ENCODE data around the gene SLC2A13. TPM values are rescaled to one million over a fixed set of nuclear protein-coding genes. Genes with fewer than 3 reads are reported as not detected.
"Not testable (repeated sequence)": the region's sequence is repeated elsewhere in the genome, so short reads cannot be mapped to it uniquely, and the experiment has no call there.

Gene SLC2A13
- polyA plus RNA-seq, 1 donor, result 3.2 TPM

DNA sequence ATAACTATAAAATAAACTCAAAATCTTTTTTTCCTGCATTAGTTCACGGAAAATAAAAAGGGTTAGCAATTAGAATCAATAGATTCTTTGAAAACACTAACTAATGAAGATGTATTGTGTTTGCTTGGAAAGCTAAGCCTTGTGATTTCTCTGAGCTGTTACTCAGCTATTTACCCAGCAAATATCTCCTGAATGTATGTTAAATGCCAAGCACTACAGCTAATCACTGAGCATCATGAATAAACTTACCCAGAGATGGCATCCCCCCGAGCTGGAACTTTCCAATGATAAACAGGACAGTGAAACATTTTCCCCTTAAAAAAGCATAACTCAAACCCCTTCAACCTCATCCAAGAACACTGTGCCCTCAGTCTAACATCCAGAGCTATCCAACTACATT is 71.2 kb downstream of the SLC2A13 start:
- DNase-seq, result no peak

DNA sequence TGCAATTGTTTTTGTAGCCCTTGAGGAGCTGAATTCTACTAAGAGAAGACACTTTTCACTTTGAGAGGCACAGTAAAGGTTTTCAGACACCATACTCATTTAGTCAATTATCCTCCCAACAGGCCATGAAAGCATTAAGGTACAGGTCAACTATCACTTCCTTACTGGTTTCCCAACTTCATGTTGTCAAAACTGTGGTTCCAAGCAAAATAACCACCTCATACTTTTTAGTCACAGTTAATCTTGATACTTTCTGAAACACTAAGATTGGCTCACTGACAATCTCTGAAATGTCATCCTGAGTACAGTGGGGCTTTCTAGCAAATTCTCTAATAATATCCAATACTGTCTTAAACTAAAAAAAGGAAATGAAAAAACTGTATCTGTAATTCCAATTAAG is 71.7 kb downstream of the SLC2A13 start:
- DNase-seq, result no peak

DNA sequence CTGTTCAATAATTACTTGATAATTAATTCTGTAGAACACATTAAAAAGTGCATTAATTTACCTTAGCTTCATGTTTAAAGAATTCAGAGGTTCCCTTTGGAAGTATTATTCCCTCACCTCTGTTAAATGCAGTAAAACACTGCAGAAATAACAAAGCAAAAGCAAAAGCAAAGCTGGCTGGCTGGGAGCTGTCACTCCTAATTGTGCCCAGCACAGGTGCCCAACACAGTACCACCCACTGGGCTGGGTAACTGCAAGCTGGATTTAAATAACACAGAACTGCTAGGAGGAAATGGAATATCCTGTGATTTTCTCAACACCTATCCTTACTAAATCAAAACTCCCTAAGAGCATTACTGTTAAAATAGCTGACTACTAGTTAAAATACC is 72.6 kb downstream of the SLC2A13 start:
- no peak for DNase-seq

DNA sequence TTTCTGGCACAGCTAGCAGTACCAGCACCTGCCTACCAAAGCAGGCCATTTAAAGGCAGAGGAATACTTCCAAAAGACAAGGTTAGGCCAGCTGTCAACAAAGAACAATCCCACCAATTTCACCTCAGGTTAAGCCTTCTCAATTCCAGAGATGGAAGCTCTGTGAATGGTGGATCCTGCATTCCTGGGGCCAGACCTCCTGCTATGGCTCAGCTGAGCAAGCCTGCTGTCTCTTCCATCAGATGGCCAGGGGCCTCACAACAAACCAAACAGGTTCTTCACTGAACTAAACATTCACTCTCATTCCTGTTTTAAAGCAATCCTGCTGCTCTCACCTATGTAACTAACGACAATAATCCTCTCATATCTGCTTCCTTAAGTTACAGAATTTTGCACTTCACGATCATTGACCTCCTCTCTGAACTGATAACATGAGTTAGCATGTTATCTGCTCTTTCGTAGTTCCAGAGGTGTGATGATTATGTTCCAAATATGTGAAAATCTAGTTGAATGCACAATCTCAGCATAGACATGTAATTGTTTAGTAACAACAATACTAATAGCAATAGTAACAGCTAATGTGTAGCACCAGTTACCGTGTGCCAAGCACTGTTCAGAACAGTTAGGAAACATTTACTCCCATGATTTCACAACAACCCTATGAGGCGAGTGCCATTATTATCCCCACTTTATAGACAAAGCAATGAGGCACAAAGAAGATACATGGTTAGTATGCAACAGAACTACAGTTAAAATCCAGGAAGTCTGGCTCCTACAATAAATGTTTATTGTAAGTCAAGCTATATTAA is 73.2 kb downstream of the SLC2A13 start:
- DNase-seq, result no peak

DNA sequence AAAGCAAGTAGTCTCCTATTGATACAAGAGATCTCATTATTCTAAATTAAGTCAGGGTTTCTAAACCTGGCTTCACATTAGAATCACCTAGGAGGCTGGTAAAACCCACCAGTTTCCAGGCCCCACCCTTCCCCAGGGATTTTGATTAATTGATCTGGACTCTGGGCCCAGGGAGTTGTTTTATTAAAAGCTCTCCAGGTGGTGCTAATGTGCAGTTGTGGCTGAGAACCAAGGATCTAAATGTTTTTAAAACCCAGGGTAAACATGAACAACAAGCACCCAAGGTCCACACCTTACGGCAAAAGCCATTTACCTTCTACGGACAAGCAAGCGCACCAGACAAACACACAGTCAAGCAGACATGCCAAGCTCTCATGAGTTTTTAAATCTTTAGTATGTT is 73.9 kb downstream of the SLC2A13 start:
- no peak for DNase-seq

DNA sequence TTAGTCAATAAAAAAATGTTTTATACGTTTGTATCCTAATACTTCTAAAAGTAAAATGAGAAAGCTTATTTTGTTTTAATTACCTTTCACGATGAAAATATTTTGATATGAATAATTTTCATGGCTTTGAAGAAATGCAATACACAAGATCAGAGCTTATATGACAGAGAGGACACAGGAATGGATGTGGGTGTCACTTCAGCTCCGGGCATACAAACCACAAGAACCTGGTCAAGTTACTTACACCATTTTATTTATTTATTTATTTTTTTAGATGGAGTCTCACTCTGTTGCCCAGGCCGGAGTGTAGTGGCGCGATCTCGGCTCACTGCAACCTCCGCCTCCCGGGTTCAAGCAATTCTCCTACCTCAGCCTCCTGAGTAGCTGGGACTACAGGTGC is 74.9 kb downstream of the SLC2A13 start:
- not testable (repeated sequence) for DNase-seq

DNA sequence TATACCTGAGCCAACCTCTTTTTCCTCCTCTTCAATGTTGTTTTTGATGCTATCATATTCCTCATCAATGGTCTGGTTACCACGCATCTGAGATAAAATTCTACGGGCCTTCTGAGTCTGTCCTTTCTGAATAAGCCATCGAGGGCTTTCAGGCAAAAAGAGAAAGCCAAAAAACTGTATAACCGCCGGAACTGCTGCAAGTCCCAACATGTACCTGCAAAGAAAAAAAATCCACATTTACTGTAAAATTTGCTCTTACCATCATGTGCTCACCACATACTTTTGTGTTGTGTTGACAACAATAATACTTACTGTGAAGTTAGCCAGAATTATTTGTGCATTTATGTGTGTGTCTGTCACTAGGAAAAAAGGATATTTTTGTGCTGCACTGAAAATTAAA is 77.6 kb downstream of the SLC2A13 start:
- no peak for DNase-seq

DNA sequence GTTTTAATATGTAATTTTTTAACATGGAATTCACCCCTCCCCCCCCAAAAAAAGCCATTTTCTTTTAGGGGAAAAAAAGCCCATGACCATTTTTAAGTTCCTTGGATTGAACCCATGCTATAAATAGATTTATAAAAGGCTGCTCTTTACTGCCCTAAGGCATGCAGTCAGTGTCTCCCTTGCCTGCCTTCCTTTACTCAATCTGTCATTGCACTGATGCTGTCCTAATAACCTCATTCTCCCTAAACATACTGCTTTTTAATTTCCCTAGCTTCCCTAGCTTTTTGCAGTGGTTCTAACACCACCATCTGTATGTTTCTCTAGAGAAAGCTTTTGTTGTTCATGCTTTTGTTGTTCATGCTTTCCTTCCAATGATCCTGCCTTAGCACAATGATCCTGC is 83.0 kb downstream of the SLC2A13 start:
- DNase-seq, result no peak

DNA sequence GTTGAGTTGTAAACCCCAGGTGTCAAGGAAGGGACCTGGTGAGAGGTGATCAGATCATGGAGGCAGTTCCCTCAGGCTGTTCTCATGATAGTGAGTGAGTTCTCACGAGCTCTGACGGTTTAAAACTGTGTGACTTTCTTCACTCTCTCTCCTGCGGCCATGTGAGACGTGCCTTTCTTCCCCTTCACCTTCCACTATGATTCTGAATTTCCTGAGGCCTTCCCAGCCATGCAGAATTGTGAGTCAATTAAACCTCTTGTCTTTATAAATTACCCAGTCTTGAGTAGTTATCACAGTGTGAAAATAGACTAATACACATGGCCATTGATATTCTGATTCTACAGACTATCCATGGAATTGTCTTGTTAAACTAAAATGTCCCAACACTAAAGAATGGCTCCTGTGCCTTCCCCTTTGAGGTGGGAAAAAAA is 85.6 kb downstream of the SLC2A13 start:
- DNase-seq, result no peak

DNA sequence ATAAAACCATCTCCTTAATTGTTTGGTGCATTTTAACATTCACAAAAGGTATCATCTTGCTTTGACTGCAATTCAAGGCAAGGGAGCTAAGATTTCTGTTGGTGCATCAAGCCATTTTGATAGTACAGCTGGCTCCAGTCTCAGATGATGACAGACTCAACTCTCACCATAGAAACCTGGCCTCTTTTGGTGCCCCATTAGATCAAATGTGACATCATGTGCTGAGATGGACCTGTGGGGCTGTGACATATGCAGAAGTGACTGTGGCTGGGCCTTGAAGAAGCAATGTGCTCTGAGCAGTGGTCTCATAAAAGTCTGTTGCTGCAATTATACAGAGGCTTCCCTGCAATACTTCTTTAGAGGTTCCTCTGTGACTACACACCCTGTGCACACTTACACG is 88.4 kb downstream of the SLC2A13 start:
- DNase-seq, result no peak

DNA sequence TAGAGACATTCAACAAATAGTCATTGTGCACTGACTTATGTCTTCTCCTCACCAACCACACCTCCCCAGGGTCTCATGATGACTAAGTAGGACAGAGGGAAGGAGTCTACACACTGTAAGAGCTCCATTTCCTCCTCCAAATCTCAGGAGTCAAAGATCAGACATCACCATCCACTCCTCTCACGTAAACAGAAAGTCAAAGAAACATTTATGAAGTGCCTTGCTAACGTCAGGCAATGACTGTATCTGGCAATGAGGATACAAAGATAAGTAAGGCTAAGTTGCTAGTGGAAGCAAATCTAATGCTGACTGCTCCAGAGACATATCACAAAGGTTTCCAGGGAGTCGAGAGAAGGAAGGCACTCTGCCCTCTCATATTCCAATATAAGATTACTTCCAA is 88.9 kb downstream of the SLC2A13 start:
- DNase-seq, result no peak

DNA sequence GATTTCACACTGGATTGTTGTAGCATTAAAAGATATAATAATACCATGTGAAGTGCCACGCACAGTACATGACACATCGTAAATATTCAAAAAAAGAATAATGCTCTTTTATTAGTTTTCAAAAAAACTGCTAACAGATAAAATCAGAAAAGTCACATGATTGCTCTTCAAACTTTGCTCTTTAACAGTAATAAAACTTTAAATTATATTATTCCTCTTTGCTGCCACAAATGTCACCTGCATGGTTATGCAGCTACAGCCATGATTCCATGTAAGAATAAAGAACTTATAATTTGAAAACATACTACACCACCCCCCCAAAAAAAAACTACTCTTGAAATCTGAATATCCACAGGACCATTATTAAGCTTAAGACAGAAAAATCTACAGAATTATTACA is 90.0 kb downstream of the SLC2A13 start:
- no peak for DNase-seq

DNA sequence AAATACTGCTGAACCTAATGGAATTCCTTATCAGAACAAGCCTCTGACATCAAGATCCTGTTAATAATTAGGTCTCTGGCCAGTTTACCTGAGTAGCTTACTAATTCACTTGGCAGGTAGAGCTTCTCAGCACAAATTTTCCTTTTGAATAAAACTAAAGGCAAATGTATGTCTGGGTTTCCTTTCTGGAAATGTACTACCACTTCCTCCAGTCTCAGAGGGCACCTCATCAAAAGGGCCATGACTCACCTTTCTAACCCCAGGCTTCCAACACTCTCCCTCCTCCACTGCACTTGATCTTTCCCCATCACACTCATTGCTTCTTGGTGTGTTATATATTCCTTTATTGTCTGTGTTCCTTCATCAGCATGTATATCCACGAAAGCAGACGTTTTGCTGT is 90.5 kb downstream of the SLC2A13 start:
- no peak for DNase-seq

DNA sequence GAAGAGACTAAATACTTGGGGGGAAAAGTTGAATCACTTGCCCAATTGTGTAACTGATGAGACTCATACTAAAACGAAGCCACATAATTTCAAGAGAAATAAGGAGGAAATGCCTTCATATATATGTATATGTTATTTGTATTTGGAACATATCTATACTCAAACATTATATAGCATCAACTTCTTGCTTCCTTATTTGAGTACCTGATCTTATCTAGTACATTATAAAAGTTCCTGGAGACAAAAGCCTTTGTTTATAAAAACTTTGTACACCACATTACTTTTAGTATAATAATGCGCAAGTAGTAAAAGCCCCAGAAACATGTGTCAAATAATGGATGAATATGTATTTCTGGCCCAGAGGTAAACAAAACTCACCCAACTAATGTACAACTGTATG is 92.0 kb downstream of the SLC2A13 start:
- DNase-seq, result no peak

DNA sequence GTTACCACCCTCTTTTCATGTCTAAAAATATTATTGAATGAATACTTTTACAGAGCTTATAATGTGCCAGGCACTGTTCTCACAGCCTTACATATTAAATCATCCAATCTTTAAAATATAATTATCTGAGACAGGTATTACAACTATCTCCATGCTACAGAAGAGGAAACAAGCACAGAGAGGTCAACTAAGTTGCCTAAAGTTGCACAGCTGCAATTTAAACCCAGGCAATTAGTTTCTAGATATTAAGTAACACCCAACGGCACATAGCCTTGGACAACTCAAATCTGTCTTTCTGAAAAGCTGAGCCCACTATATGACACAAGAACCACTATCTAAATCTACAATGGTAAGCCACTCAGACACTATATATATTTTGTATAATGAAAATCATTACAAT is 92.6 kb downstream of the SLC2A13 start:
- no peak for DNase-seq

DNA sequence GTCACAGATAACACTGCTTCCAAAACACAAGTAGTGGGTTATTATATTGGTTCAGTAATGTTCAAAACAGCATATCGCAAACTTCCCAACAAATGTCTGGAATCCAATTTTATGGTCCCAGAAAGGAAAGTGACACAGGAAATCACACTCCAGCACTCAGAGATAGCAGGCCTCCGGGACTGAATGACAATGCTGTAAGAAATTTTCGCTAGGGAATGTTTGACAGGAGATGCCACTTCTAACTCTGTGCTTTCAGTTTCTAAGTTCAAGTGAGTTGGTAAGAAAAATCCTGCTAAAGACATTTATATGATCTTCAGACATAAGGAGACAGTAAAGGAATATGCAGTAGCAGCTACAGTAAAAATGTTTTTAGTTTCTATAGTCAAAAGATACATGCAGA is 93.2 kb downstream of the SLC2A13 start:
- no peak for DNase-seq

DNA sequence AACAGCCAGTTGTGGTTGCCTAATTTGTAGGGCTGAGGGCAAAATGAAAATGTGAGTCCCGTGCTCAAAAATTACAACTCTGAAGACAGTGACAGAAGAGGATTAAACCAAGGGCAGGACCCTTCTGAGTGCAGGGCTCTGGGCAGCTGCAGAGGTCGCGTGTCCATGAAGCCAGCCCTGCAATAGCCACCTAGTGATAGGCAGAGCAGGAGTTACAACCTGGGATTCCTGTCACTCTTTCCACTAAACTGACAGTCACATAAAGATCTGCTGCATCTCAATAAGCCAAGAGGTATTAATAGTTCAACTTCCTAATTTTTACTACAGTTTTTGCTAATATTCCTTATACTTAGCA is 94.1 kb downstream of the SLC2A13 start:
- no peak for DNase-seq

DNA sequence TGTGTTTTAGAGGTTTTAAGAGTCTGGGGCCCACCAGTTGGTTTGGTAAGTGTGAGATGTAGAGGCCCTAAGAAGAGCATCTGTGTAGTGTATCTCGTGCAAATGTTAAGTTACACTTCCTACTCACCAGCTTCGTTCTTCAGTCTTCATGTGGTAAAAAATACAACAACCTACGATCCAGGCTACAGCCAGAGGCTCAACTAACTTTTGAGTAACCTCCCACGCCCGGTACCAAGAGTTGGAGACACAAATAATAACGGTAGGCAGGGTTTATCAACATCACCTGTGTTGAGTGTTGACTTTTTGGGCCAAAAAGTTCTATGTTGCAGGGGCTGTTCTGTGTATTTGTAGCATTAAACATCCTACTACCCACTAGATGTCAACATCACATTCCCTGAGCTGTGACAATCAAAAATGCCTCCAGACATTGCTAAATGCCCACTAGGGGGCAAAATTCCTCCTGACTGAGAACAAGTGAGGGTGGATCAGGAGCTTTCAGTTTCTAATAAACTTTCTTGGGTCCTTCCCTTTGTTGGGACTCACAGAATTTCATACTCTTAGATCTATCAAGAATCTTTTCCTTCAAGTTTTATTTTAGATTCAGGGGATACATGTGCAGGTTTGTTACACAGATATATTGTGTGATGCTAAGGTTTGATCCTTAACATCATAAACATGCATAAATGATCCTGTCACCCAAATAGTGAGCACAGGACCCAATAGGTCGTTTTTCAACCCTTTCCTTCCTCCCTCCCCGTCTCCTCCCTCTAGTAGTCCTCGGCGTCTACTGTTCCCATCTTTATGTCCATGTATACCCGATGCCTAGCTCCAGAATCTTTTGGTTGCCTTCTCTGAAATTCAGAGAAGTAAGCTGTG is 94.7 kb downstream of the SLC2A13 start:
- DNase-seq, result peak; percentile 21

DNA sequence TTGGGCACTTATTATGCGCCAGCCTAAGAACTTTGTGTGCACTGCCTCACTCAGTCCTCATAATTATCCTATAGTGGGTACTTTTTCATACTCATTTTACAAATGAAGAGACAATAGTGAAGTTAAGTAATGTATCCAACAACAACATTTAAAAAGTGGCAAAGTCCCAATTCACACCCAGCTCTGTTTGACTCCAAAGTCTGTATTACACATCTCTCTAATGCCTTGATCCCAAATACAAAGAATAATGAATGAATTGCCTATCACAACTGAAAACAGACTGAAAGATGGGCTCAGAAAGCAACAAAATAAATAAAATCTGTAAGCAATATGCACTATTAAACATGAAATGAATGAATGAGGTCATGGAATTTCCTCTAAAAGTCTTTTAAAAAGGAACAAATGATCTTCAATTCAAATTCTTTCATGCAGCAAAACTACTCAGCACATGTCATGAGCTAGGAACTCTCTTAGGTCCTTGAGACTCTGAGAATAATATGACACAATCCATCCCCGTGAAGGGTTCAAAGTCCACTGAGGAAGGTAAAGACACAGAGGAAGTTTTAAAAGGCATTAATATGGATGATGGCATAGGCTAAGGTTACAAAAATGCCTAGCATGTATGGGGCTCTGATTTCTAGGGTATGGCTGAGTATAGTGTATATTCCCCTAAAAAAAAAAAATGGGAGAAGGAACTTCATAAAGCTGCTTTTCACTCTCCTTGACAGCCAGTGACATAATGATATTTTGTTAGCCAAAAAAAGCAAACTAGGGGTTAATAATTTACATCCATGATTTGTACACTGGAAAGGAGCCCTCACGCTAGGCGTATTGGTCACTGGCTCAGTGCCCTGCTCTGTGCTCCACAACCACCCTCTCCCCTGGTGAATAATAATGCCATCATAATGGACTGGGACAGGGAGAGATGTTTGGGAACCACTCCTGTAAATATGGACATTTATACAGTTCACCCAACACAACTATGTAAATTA is 103.4 kb downstream of the SLC2A13 start:
- no peak for DNase-seq

DNA sequence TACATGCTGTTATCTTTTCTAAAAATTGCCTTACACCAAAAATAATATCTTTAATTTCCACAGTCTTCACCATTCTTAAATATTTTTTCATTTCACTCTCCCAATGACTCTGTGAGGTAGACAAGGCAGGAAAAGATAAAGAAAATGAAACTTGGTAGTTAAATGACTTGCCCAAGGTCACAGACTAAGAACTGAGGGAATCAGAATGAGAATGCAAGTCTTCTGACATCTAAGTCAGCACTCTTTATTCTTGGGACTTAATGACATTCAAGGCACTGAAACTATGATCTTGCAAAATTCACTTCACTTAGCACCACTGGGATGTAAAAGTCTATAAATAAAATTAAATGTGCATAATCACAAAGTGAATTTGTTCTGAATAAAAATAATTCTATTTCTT is 104.5 kb downstream of the SLC2A13 start:
- DNase-seq, result no peak

DNA sequence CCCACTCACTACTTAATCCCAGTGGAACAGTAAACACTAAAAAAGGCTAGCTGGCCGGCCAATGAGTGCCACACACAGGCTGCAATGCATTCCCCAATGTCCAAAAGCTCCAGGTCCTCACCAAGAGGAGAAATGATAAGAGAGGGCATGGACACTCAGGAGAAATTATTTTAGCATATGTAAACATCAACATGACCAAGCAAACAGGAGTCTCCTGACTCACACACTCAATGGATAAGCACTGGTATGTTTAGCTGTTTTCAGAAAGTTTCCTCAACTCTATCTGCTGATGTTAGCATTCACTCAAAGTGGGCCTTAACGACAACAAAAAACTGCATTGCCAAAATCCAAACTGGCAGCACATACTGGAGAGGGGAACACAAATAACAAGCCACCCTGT is 105.0 kb downstream of the SLC2A13 start:
- no peak for DNase-seq

DNA sequence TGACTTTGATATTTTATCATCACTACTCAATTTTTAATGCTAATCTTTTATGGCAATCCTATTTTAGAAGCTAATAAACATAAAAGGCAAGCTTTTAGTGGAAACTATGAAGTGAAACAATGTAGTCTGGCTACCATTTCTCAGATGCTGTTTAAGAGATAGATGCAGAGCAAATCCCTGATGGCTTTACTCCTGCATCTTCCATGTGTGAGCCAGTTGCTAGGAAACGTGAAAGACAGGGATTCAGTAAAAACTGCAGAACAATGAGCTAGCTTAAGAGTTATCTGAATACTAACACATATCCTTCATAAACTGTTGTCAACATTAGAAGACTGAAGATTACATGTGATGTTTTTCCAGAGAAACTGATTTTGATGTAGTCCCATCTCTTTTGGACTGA is 112.6 kb downstream of the SLC2A13 start:
- no peak for DNase-seq
